ENCODE data around the gene NEURL1. TPM values are rescaled to one million over a fixed set of nuclear protein-coding genes. Genes with fewer than 3 reads are reported as not detected.
"Not testable (repeated sequence)": the region's sequence is repeated elsewhere in the genome, so short reads cannot be mapped to it uniquely, and the experiment has no call there.

NEURL1 gene
- total RNA-seq, 1 donor from 2014 or later: 1.3 TPM

DNA sequence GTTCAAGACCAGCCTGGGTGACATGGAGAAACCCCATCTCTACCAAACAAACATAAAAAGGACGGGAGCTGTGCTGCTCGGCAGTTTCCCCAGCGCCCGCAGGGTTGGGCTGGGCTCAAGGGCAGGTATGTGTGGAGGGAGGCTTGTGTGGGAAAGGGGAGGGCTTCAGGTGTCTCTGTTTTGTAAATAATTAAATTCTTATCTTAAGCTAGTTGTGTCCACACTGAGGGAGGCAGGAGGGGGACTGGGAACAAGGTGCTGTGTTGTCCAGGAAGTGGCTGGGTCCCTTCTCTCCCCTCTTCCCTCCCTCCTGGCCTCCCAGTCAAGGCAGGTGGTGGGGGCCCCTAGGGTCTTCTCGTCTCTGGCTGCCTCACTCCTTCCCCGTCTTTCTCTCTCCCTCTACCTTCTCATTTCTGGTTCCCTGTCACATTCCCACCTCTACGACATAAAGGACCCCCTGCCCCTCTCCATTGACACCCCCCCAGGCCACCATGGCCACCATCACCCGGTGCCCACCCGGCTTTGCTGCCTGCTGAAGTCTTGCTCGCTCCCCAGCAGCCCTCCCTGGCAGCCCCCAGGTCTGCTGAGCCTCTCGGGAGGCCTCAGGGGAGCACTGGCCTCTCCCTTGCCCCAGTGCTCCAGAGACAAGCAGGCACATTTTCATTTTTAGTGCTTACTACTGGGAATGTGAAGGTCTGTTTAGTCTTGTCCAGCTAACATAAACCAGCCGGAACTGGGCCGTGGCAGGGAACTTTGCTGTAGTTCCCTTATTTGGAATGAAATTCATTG lies 19.3 kb downstream of the NEURL1 start:
- Histone ChIP-seq H3K36me3 (ENCODE audit: control insufficient read depth, insufficient read depth, low read length) (no peaks in the 10 kb centered on the region), H3K27me3 (ENCODE audit: control insufficient read depth, insufficient read depth, low read length) (peaks cover 9% of the 10 kb centered on the region), H3K4me3 (ENCODE audit: low read depth, low read length) (no peak overlapping the region)
- TF ChIP-seq, protein P1, sequence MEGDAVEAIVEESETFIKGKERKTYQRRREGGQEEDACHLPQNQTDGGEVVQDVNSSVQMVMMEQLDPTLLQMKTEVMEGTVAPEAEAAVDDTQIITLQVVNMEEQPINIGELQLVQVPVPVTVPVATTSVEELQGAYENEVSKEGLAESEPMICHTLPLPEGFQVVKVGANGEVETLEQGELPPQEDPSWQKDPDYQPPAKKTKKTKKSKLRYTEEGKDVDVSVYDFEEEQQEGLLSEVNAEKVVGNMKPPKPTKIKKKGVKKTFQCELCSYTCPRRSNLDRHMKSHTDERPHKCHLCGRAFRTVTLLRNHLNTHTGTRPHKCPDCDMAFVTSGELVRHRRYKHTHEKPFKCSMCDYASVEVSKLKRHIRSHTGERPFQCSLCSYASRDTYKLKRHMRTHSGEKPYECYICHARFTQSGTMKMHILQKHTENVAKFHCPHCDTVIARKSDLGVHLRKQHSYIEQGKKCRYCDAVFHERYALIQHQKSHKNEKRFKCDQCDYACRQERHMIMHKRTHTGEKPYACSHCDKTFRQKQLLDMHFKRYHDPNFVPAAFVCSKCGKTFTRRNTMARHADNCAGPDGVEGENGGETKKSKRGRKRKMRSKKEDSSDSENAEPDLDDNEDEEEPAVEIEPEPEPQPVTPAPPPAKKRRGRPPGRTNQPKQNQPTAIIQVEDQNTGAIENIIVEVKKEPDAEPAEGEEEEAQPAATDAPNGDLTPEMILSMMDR (IDR thresholded peaks at IDR 0.05; ENCODE audit: insufficient read depth, low read length, poor library complexity, severe bottlenecking): no peak
- no peak for DNase-seq (ENCODE audit: low read depth)

DNA sequence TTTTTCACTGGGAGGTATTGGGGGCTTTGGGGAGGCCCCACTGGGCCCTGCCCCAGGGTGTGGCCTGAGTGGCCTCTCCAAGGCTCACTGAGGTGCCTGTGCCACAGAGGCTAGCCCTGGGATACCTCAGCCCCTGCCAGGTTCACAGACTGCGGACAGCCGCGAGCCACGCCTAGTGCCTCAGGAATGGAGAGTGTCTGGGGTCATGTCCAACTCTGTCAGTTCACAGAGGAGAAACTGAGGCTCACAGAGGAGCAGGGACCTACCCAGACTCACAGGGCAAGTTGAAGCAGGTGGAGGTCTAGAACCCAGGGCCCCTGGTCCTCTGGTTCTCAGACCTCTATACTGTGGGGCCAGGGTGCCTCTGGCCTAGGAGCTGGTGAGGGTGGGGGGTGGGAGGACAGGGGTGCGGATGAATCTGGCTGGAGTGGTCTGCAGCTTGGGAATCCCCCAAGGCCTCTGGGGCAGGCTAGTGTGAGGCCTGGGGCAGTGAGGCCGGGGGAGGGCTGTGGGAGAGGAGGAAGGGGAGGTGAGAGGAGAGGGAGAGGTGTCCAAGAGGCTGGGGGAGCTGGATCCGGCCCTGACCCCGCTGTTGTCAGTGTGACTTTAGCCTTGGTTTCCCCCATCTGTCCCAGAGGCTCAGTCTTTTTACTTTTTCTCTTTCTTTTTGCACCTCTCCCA lies 20.0 kb downstream of the NEURL1 start:
- TF ChIP-seq, protein P1 (IDR thresholded peaks at IDR 0.05; ENCODE audit: insufficient read depth, low read length, poor library complexity, severe bottlenecking): no peak
- Histone ChIP-seq H3K4me3 (ENCODE audit: low read depth, low read length) (no peak overlapping the region), H3K27me3 (ENCODE audit: control insufficient read depth, insufficient read depth, low read length) (peaks cover 2% of the 10 kb centered on the region), H3K36me3 (ENCODE audit: control insufficient read depth, insufficient read depth, low read length) (no peaks in the 10 kb centered on the region)
- DNase-seq (ENCODE audit: low read depth): no peak

DNA sequence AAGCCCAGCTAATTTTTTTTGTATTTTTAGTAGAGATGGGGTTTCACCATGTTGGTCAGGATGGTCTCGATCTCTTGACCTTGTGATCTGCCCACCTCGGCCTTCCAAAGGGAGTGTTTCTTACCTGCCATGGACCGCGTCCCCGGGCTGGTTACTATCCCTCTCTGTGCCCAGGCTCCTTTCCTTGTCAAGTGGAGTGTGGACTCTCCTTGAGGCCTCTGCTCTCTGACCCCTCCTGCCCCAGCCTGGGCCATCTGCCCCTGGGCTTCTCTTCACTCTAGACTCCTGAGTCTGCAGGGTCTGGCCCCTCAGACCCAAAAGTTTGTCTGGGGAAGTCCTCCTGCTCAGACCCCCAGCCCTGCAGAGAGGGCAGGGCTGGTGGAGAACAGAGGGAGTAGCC lies 20.7 kb downstream of the NEURL1 start:
- Histone ChIP-seq H3K27me3 (ENCODE audit: control insufficient read depth, insufficient read depth, low read length) (peaks cover 2% of the 10 kb centered on the region), H3K36me3 (ENCODE audit: control insufficient read depth, insufficient read depth, low read length) (no peaks in the 10 kb centered on the region), H3K4me3 (ENCODE audit: low read depth, low read length) (no peak overlapping the region)
- TF ChIP-seq, protein P1 (IDR thresholded peaks at IDR 0.05; ENCODE audit: insufficient read depth, low read length, poor library complexity, severe bottlenecking): no peak
- no peak for DNase-seq (ENCODE audit: low read depth)

DNA sequence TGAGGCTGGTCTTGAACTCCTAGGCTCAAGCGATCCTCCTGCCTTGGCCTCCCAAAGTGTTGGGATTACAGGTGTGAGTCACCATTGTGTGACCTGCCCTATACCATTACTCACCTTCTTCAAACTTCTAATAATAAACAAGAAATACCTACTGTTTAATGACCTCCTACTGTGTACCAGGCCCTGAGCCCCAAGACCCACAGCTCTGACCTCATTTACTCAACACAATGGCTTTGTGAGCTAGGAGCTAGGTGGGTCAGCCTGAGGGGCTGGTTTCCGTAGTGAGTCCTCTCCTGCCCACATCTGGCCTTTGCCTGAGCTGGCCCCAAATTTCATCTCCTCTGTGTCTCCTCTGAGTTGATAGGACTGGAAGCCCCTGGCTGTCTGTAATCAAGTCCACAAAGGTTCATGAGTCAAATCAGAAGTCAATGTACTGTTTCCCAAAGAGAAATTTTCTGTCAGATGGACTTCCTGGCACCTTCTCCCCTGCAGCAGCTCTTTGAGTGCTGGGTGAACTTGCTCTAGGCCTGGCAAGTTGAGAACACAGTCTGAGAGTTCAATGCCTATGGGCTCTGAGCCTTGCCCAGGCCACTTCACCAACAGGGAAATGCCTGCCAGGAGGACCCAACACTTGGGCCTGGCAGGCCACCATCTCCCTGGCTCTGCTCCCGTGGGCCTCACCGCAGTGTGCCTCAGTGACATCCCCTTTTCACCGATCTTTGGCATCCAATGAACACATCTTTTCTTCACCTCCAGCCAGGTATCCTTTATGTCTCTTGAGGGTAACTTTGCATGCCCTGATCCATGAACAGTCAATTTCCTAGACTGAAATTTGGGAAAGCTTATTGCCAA lies 24.0 kb downstream of the NEURL1 start:
- TF ChIP-seq, protein P1 (IDR thresholded peaks at IDR 0.05; ENCODE audit: insufficient read depth, low read length, poor library complexity, severe bottlenecking): no peak
- Histone ChIP-seq H3K4me3 (ENCODE audit: low read depth, low read length) (no peak overlapping the region), H3K27me3 (ENCODE audit: control insufficient read depth, insufficient read depth, low read length) (no peaks in the 10 kb centered on the region), H3K36me3 (ENCODE audit: control insufficient read depth, insufficient read depth, low read length) (no peaks in the 10 kb centered on the region)
- peak; percentile 18 for DNase-seq (ENCODE audit: low read depth)

DNA sequence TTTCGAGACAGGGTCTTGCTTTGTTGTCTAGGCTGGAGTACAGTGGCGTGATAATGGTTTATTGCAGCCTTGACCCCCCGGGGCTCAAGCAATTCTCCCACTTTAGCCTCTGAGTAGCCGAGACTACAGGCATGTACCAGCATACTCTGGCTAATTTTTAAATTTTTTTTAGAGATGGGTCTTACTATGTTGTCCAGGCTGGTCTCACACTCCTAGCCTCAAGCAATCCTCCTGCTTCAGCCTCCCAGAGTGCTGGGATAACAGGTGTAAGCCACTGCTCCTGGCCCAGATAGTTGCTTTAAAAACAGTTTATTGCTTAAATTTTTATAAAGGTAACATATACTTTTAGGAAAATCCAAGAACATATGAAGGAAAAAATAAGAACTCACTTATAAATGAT lies 26.3 kb downstream of the NEURL1 start:
- H3K4me3 ChIP-seq (ENCODE audit: low read depth, low read length): no peak overlapping the region
- no peaks in the 10 kb centered on the region for H3K36me3 ChIP-seq (ENCODE audit: control insufficient read depth, insufficient read depth, low read length)
- DNase-seq (ENCODE audit: low read depth): no peak
- H3K27me3 ChIP-seq (ENCODE audit: control insufficient read depth, insufficient read depth, low read length): no peaks in the 10 kb centered on the region
- TF ChIP-seq, protein P1 (IDR thresholded peaks at IDR 0.05; ENCODE audit: insufficient read depth, low read length, poor library complexity, severe bottlenecking): no peak

DNA sequence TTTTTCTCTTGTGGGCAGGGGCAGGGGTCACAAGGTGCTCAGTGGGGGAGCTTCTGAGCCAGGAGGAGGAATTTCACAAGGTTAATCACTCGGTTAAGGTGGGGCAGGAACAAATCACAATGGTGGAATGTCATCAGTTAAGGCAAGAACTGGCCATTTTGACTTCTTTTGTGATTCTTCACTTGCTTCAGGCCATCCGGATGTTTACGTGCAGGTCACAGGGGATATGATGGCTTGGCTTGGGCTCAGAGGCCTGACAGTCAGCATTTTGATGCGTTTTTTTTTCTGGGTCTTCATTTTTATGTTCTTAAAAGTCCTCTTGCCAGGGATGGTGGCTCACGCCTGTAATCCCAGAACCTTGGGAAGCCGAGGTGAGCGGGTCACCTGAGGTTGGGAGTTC lies 28.5 kb downstream of the NEURL1 start:
- DNase-seq (ENCODE audit: low read depth): not testable (repeated sequence)

More for the DNA sequence above, 28.5 kb downstream of the NEURL1 start:
- H3K4me3 ChIP-seq (ENCODE audit: low read depth, low read length); H3K27me3 ChIP-seq (ENCODE audit: control insufficient read depth, insufficient read depth, low read length); H3K36me3 ChIP-seq (ENCODE audit: control insufficient read depth, insufficient read depth, low read length): not testable (repeated sequence)
